Stomach (tissue), 4 donors: ENCODE data around the gene SPARCL1.

ENCODE experiments used
- POLR2A ChIP-seq, 4 donors: fragments of 450-650 bp; IDR thresholded peaks; one replicate each; pipeline ENCODE4 v1.6.1; 2016; ENCODE audit warnings: antibody characterized with exemption in 4 of 4, control low read depth in 2 of 4, mild to moderate bottlenecking in 1 of 4, moderate library complexity in 1 of 4
- POLR2AphosphoS5 ChIP-seq, 3 donors: sonication (generic); formaldehyde crosslinking; IDR thresholded peaks; one replicate each; pipeline ENCODE4 v1.6.1; 2016; ENCODE audit warnings: antibody characterized with exemption in 3 of 3
- TF ChIP-seq, protein P1 (sequence below), 7 experiments: fragments of 450-650 bp in 4 of 7; fragments of 200-600 bp in 3 of 7; sonication (generic) in 3 of 7; IDR thresholded peaks; one replicate each; pipeline ENCODE4 v1.5.1; 2016 to 2019; ENCODE audit warnings: antibody characterized with exemption in 7 of 7, control low read depth in 2 of 7, mild to moderate bottlenecking in 1 of 7

DNA sequence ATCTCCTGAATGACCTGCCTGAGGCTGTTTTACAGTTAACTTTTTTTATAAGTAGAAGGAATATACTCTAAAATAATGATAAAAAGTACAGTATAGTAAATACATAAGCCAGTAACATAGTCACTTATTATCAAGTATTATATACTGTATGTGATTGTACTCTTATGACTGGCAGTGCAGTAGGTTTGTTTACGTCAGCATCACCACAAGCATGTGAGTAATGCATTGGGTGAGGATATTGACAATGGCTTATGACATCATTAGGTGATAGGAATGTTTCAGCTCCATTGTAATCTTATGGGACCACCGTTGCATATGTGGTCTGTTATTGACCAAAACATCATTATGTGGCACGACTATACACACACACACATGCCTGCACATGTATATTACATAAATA, 86.3 kb downstream of the SPARCL1 start:
- TF ChIP-seq, protein P1, sequence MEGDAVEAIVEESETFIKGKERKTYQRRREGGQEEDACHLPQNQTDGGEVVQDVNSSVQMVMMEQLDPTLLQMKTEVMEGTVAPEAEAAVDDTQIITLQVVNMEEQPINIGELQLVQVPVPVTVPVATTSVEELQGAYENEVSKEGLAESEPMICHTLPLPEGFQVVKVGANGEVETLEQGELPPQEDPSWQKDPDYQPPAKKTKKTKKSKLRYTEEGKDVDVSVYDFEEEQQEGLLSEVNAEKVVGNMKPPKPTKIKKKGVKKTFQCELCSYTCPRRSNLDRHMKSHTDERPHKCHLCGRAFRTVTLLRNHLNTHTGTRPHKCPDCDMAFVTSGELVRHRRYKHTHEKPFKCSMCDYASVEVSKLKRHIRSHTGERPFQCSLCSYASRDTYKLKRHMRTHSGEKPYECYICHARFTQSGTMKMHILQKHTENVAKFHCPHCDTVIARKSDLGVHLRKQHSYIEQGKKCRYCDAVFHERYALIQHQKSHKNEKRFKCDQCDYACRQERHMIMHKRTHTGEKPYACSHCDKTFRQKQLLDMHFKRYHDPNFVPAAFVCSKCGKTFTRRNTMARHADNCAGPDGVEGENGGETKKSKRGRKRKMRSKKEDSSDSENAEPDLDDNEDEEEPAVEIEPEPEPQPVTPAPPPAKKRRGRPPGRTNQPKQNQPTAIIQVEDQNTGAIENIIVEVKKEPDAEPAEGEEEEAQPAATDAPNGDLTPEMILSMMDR (IDR thresholded peaks at IDR 0.05) = no peak
- no peak for TF ChIP-seq POLR2A (IDR thresholded peaks at IDR 0.05)
- TF ChIP-seq POLR2AphosphoS5 (IDR thresholded peaks at IDR 0.05) = no peak
